ENCODE measurements around the gene FTO.

The FTO gene

DNA sequence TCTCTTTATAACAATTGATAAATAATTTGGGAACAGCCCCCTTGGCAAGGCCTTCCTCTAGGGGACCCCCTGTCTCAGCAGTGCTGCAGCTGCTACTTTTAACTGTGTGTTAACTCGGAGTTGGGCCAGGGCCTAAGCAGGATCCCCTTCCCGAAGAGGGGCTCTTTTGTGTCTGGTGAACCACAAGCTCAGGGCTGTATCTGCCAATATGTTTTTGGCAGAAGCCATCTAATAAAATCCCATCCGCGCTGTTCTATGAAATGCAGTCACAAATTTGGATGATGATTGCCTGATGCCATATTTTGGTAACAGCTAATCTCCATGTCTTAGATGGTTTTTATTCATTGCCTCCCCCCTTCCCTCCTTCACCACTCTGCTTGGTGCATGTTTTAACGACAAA is 267.7 kb downstream of the FTO start:
- DNase-seq: no peak

GRCh38 chr16:53973021-53973420 is 269.1 kb downstream of the FTO start:
- DNase-seq: no peak

DNA sequence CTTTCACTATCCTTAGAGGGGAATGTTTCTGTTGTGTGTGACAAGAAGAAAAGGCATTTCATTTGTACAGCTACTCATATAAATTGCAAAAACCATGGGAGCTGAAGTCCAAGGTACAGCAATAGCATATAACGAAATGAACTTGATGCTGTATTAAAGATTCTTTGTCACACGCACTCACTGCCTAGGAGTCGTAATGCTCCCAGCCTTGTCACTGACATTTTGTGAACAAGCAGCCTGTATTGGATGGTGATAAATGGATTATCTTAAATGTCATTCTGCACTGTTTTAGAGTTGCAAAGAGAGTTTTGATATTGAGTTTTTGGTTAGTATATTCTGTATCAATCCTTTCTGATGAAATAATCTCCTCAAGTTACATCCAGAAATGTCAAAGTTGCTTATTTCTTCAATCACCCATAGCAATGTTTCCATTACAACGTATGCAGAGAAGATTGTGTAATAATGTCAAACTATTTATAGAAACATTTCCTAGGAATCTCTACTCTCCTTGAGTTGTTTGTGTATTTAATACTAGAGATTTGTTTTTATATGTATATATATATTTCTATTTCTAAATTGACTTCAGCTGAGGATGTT is 270.6 kb downstream of the FTO start:
- DNase-seq: no peak

GRCh38 chr16:53980675-53981074 is 276.7 kb downstream of the FTO start:
- no peak for DNase-seq

- no peak for DNase-seq
Observed at GRCh38 chr16:53982631-53983042, 278.7 kb downstream of the FTO start.

GRCh38 chr16:53984936-53985335 is 281.0 kb downstream of the FTO start:
- no peak for DNase-seq

GRCh38 chr16:53985861-53986260 is 281.9 kb downstream of the FTO start:
- no peak for DNase-seq

DNA sequence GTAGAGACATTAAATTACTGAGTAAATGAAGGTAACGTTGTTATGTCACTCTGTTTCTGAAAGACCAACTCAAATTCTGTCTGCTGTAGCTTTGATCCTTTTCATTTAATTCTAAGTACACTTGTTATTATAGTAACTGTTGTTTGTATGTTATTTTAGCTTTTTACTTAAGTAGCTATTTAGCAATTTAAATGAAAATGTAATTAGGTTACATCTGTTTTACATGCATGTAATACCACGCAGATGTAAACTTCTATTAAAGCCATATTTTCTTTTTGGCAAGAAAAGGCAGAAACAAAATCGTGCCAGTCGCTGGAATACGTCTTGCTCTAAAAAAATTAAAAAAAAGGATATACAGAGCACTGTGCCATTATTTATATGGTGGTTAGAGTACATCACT is 282.8 kb downstream of the FTO start:
- DNase-seq: no peak

- no peak for DNase-seq
Observed at GRCh38 chr16:53988136-53988535, 284.2 kb downstream of the FTO start.

DNA sequence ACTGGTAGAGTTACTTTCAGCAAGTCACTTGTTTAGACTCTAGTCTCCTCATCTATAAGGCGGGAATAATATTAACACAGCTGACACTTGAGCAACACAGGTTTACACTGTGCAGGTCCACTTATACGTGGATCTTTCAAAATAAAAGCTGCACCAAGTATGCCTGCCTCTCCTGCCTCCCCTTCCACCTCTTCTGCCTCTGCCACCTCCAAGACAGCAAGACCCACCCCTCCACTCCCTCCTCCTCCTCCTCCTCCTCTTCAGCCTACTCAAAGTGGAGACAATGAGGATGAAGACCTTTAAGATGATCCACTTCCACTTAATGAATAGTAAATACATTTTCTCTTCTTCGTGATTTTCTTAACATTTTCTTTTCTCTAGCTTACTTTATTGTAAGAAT is 285.6 kb downstream of the FTO start:
- DNase-seq: no peak

GRCh38 chr16:53991754-53992378 is 287.9 kb downstream of the FTO start:
- DNase-seq: no peak

DNA sequence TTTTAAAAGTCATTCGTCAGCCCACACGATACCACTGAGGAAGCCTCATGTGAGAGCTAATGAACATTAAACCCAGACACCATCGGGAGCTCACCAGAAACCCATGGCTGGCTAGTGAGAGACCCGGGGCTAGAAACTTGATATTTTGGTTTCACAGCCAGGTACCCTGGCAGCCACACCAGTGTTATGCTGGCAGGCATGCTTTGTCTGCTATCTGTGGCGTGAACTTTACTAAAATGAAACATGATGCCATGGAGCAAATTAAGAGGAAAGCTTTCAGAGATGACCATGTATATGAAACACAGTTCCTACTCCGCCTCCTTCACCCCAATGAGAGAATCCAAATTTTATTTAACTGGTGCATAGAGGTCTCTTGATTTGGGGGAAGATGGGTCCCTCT is 291.4 kb downstream of the FTO start:
- DNase-seq: no peak

- no peak for DNase-seq
Observed at GRCh38 chr16:53996961-53997360, 293.0 kb downstream of the FTO start.

GRCh38 chr16:53998024-53998810 is 294.3 kb downstream of the FTO start:
- no peak for DNase-seq

GRCh38 chr16:53998966-53999522 is 295.1 kb downstream of the FTO start:
- no peak for DNase-seq

DNA sequence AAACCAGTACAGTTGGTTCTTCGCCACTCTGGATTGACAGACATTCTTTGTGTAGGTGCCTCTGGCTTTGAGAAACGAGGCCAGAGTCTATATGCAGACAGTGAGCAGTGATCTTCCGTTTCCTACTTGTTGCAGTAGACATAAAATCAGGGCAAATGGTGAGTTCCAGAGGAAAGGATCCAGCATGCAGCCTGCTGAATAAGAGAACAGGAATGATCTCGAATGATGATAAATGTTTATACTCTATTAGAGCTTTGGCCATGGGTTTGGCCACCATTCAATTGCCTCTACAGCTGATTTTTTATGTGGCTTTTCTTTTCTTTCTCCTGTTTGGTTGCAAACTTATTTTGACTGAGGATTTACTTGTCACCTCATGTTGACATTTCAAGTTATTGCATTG is 295.9 kb downstream of the FTO start:
- DNase-seq: no peak

DNA sequence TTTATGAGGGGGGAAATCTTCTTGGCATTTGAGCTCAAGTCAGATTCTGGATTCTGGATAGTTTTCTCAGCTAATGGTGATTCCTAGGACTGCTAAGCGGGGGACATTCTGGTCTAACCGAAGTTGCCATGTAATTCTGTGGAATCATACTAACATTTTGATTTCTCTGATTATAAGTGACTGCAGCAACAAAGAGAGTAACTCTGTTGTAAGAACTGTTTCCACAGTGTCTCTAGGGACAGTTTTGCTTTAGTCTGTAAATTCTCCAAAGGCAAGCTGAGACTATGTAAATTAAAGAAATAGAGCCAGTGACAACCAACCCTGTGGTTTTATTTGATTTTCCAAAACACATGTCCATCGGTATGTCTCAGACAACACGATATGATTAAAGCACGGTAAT is 296.4 kb downstream of the FTO start:
- no peak for DNase-seq

GRCh38 chr16:54006693-54007092 is 302.7 kb downstream of the FTO start:
- no peak for DNase-seq

GRCh38 chr16:54007504-54007903 is 303.5 kb downstream of the FTO start:
- no peak for DNase-seq

DNA sequence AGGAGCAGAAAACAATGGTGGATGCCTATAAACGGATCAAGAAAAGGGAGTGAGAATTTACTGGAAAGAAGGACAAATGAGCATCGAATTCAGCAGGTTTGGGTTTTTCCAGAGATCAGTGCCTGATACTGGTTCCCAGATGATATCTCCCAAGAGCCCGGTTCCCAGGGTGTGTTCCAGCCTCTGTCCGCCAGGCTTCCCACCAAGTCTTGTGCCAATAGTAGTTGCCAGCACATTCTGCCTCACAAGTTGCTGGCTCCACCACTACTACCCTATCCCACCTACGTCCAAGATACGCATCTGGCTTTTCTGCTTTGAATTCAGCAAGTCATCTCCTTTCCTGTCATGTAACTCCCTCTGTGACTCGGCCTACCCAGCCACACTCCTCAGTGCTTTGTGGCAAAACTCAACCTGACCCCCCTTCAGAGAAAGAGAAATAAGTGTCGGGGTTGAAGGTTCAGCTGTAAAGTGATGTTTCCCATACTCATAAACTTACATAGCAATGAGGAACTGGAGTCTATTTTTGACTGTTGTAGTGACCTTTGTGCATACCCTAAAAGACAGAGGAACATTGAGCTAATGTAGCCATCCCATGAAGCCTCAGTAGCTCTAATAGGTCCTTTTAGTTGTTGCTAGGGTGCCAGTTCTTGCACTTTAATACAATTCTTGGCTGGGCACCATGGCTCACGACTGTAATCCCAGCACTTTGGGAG is 305.7 kb downstream of the FTO start:
- DNase-seq: no peak

DNA sequence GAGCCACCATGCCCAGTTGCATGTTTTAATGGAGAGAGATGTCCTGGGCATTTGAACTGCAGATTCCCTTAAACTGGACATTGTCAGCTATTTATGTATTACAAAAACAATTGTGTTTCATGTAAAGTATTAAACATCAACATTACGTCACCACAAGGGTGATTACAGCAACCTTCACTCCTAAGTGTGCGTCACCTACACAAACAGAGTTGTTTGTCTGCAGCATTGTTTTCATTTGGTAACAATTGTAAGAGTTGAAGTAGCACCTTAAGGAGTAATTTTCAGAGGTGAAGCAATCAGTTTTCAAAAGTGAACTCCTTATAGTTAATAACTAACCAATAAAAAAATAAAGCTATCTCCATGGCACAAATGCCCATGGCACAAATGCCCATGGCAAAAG is 311.2 kb downstream of the FTO start:
- DNase-seq: no peak

DNA sequence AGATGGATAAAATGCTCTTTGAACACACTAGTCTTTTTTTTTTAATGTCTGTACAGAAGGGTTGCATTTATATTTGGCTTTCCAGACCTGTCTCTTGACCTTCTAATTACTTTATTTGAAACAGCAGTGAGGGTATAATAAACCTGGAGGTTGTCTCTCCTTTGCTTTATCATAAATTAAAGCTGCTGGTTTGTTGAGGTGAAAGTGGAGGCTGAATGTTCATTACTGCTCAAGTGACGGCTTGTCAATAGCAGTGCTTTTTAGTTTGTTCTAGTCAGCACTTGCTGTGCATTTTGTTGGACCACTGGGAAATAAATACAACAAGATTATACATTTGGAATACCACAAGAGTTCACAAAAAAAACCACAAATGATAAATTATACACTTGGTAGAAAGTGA is 318.4 kb downstream of the FTO start:
- no peak for DNase-seq

GRCh38 chr16:54026456-54026855 is 322.5 kb downstream of the FTO start:
- no peak for DNase-seq

All from T-helper 1 cell (primary cell).